GM18502 (cell line): ENCODE data around the gene HOXB6.

Source experiments
- ATAC-seq: cut with Tn5 transposase; IDR thresholded peaks from one replicate; pipeline ENCODE4 v1.9.1; 2021; ENCODE audit warnings: mild to moderate bottlenecking; ENCODE audit not compliant: unreplicated experiment, poor library complexity

HOXB6 gene

DNA sequence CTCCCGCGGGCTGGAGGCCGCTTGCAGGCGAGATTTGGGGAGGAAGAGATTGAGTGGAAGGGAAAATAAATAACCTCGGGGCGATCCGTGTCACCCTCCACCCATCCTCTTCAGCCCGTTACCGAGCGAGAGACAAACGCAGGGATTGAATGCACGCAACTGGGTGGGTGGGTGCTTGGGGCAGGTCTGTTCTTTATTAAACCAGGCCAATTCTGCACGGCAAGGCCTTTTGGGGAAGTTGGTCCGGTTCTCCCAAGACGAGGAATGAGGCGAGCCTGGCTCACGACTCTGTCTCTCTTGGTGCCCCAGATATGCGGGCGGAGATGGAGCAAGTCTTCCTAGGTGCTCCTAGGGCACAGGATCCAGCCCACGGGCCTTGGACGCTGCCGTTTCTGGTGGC, 6.4 kb upstream of the HOXB6 start:
- no peak for ATAC-seq

DNA sequence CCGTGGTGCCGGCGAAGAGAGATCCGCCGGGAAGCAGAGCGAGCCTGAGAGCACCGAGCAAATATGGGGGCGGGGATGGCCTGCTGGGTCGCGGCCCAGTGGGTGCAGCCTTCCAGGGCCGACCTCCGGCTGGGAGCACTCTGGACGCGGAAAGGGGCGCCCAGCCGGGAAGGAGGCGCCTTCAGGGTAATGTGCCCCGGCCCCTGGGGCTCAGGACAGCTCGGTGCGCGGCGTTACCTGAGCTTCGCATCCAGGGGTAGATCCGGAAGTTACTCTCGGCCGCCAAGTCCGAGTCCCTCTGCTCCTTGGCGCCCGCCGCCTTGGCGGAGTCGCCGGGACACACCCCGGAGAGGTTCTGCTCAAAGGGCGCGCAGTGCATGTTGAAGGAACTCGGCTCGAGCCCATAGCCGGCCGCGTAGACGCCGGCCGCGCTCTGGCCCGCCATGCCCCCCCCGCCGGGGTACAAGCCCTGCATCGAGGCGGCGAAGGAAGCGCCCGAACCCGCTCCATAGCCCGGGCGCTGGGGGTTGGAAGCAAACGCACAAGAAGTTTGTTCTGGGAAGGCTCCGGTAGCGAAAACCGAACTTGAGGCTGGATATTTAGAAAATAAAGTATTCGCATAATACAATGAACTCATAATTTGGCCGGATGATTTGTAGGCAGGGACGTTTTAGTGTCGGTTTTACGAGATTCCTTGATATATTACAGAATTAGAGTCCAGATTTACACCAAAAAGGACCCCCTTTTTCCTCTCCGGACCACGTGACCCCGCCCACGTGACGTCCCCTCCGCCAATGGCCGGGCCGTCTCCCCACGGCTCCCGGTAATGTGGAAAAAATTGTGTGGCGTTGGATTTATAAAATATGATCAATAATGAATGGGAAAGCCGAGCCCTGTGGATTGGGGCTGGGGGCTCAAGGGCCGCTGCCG, 5.8 kb upstream of the HOXB6 start, which contains the start of gene HOXB7:
HOXB7 (minus strand) TSS at position 736 of the 930 bp plus-strand sequence; CDS start at position 637, 99 bp downstream.
- ATAC-seq, result no peak

DNA sequence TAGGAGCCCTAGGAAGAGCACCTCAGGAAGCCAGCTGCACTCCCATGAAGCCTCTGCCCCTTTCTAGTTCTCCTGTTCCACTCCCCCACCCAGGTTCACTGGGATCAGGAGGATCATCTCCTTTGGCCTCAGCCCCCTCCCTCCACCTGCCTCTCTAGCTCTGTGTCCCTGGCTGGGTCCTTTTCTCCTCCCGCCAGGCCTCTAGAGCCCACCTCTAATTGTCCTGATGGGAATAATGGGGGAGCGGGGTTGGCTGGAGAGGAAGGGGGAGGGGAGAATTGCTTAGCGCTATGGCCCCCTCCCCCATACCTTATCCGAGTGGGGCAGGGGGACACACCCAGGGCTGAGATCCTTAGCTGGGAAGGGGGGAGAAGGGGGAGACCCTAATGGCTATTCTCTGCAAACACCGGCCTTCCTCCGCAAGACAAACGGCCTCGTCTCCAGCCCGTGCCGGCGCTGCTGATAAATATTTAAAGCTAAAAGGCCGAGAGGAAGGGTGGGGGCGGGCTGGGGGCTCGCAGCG, 5.0 kb upstream of the HOXB6 start:
- ATAC-seq, result no peak

GRCh38 chr17:48609033-48609432, 4.2 kb upstream of the HOXB6 start:
- no peak for ATAC-seq

- no peak for ATAC-seq
Measured at GRCh38 chr17:48608494-48608834, 3.7 kb upstream of the HOXB6 start.

GRCh38 chr17:48606892-48607614, 2.3 kb upstream of the HOXB6 start:
- ATAC-seq, result no peak

DNA sequence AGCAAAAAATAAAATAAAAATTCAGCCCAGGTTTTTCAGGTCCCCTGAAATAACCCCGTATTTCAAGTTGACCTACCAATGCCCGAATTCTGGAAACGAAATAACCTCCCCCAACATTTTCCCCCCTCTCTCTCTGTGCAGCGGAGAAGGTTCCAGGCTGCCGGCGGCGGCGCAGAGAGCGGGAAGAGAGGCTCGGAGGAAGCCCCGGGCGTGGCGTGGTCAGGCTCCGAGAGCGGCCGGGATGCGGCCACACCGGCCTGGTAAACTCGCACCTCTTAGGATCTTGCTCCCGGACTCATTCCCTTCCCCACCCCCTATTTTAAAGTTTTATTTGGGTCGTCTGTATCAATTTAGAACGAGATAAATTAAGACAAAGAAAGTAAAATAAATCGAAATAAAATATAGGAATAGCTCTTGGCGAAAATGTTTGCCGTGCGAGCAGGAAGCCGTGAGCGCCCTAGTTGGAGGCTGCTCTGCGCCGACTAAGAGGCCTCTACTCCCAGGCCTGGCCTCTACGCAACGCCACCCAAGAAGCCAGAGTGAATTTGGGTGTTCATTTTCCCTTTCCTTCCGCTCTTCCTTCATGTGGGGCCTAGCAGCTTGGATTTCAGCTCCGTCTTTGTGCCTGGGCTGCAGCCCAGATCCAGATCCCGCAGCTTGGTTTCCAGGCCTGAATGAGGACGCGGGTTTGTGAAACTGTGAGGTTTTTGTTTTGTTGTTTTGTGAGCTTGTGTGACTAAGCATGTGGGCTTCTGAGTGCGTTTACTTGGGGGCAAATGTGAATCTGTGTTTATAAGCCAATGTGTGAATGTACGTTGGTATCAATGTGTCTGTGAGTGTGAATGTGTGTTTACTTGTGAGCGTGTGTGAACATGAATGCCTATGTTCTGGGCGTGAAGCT, 1.5 kb upstream of the HOXB6 start:
- ATAC-seq, result no peak

GRCh38 chr17:48605409-48605919, 678 bp upstream of the HOXB6 start:
- ATAC-seq, result no peak

- ATAC-seq, result no peak
Measured at GRCh38 chr17:48603959-48604769, 622 bp downstream of the HOXB6 start.

- no peak for ATAC-seq
Measured at GRCh38 chr17:48601539-48602425, 3.0 kb downstream of the HOXB6 start.

- no peak for ATAC-seq
Measured at GRCh38 chr17:48601207-48601538, 3.6 kb downstream of the HOXB6 start.

DNA sequence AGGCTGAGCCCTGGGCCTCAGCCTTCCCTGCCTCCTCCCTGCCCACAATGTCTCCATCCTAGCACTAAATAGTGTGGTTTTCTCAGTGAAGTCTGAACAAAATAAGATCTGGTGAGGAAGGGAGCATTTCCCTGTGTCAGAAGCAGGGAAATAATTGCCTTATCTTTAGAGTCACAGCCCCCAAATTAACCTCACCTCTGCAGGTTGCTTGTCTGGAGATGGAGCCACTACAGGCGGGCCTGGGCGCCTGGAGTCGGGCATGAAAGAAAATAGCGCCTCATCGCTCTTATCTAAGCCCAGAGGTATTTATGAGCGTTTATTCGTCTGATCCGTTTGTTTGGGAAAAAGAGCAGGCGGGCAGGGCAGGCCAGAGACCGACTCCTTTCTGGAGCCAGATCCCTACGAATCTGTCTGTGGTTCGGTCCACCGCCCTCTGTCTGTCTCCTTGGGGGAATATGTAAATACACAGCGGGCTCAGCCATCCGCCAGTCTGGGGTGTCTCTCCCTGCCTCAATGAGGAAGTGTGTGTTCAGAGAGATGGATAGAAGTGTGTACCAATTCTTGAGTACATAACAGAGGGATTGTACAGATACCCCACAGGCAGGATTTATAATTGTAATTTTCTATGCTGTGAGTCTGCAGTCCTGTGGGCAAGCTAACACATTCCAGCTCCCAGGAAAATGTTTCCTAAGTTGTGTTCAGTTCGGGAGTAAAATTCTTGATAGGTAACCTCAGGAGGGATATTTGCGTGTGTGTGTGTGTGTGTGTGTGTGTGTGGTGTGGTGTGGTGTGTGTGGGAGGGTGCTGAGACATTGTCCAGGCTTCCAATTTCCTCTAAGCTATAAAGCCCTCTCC, 4.3 kb downstream of the HOXB6 start:
- no peak for ATAC-seq

- no peak for ATAC-seq
Measured at GRCh38 chr17:48599354-48599753, 5.4 kb downstream of the HOXB6 start.

DNA sequence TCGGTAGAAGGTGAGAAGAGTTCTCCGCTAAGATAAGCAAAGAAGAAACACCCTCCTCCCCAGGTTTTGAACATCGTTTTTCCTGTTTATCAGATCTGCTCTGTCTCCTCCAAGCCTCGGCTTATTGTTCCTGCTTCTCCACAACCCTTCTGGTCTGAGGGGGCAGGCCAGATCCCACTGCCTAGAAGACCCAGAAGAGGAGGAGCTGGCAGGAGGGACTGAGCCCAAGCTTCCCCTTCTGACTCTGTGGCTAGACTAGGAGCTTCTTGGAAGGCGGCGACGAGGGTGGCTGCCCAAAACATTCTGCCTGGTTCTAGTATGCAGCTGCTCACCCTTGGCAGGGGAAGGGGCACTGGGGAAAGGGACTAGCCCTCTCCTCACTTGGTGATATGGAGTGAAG, 6.0 kb downstream of the HOXB6 start:
- no peak for ATAC-seq

GRCh38 chr17:48597778-48598631, 6.8 kb downstream of the HOXB6 start:
- ATAC-seq, result no peak

DNA sequence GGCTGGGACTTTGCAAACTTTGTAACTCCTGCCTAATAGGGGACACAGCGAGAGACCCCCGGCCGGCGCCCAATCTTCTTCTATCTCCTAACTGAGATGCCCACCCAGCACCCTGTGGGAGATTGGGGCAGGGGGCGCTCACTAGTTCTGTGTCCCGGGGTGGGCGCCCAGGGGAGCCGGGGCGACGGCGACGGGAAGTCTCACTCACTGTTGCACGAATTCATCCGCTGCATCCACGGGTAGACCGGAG, 7.3 kb downstream of the HOXB6 start:
- no peak for ATAC-seq
